GM19468 (cell line): ENCODE measurements around the gene TBC1D10A.
"Not testable (repeated sequence)": the region's sequence is repeated elsewhere in the genome, so short reads cannot be mapped to it uniquely, and the experiment has no call there.

Source experiments
- ATAC-seq: cut with Tn5 transposase; IDR thresholded peaks from one replicate; pipeline ENCODE4 v1.9.1; 2021; ENCODE audit warnings: mild to moderate bottlenecking, moderate library complexity, moderate number of reproducible peaks; ENCODE audit not compliant: unreplicated experiment; ENCODE audit errors: extremely low read depth

TBC1D10A gene

GRCh38 chr22:30348809-30349208 is 22.1 kb upstream of the TBC1D10A start:
- ATAC-seq: no peak

GRCh38 chr22:30348404-30348803 is 21.7 kb upstream of the TBC1D10A start:
- no peak for ATAC-seq

- no peak for ATAC-seq
These were observed 20.6 kb upstream of the TBC1D10A start for GRCh38 chr22:30347255-30347892.

GRCh38 chr22:30344447-30345200 is 17.9 kb upstream of the TBC1D10A start:
- no peak for ATAC-seq

- ATAC-seq: no peak
These were observed 14.4 kb upstream of the TBC1D10A start for GRCh38 chr22:30340911-30341685.

GRCh38 chr22:30338802-30339201 is 12.1 kb upstream of the TBC1D10A start:
- ATAC-seq: no peak

- not testable (repeated sequence) for ATAC-seq
These were observed 11.6 kb upstream of the TBC1D10A start for GRCh38 chr22:30338341-30338740.

- ATAC-seq: no peak
These were observed 10.7 kb upstream of the TBC1D10A start for GRCh38 chr22:30337461-30337778.

GRCh38 chr22:30336752-30337460 is 10.2 kb upstream of the TBC1D10A start:
- no peak for ATAC-seq

- ATAC-seq: no peak
These were observed 8.5 kb upstream of the TBC1D10A start for GRCh38 chr22:30335236-30335635.

- ATAC-seq: no peak
These were observed 7.9 kb upstream of the TBC1D10A start for GRCh38 chr22:30334646-30335045.

- ATAC-seq: no peak
These were observed 7.0 kb upstream of the TBC1D10A start for GRCh38 chr22:30333707-30334087.

- ATAC-seq: no peak
These were observed 6.4 kb upstream of the TBC1D10A start for GRCh38 chr22:30332994-30333706.

GRCh38 chr22:30332551-30332950 is 5.8 kb upstream of the TBC1D10A start:
- no peak for ATAC-seq

GRCh38 chr22:30328466-30329049 is 1.8 kb upstream of the TBC1D10A start:
- no peak for ATAC-seq

- ATAC-seq: no peak
These were observed 1.2 kb upstream of the TBC1D10A start for GRCh38 chr22:30327864-30328345.

GRCh38 chr22:30326255-30326705 is 461 bp downstream of the TBC1D10A start:
- ATAC-seq: no peak

- ATAC-seq: no peak
These were observed 952 bp downstream of the TBC1D10A start for GRCh38 chr22:30325724-30326254.

GRCh38 chr22:30325065-30325720 is 1.5 kb downstream of the TBC1D10A start:
- ATAC-seq: no peak
